Suprapubic skin (tissue), 4 donors: Measurements from ENCODE around the gene OTX1. TPM values are rescaled to one million over a fixed set of nuclear protein-coding genes. Genes with fewer than 3 reads are reported as not detected.
"Not testable (repeated sequence)": the region's sequence is repeated elsewhere in the genome, so short reads cannot be mapped to it uniquely, and the experiment has no call there.

Experiments
- DNase-seq, 2 donors: peaks; one replicate each; pipeline ENCODE4 v3.0.0-alpha.2; 2019; ENCODE audit warnings: low spot score in 2 of 2
- H3K27ac ChIP-seq: fragments of 200-600 bp; sonication (generic); one replicate; pipeline ENCODE4 v1.5.1; 2019
- H3K27me3 ChIP-seq: fragments of 200-600 bp; sonication (generic); one replicate; pipeline ENCODE4 v1.5.1; 2019
- H3K36me3 ChIP-seq: fragments of 200-600 bp; sonication (generic); one replicate; pipeline ENCODE4 v1.5.1; 2019
- H3K4me1 ChIP-seq: fragments of 200-600 bp; sonication (generic); one replicate; pipeline ENCODE4 v1.5.1; 2019
- H3K4me3 ChIP-seq: fragments of 200-600 bp; sonication (generic); one replicate; pipeline ENCODE4 v1.5.1; 2019; ENCODE audit warnings: mild to moderate bottlenecking
- H3K9me3 ChIP-seq: fragments of 200-600 bp; sonication (generic); one replicate; pipeline ENCODE4 v1.5.1; 2019
- CTCF ChIP-seq, 2 donors: fragments of 200-600 bp in 1 of 2; fragments of 450-650 bp in 1 of 2; sonication (generic) in 1 of 2; IDR thresholded peaks; one replicate each; pipeline ENCODE4 v1.5.1; 2016 to 2019; ENCODE audit warnings: antibody characterized with exemption in 2 of 2, mild to moderate bottlenecking in 1 of 2, moderate library complexity in 1 of 2
- EP300 ChIP-seq: sonication (generic); formaldehyde crosslinking; IDR thresholded peaks from one replicate; pipeline ENCODE4 v1.6.1; 2017; ENCODE audit warnings: antibody characterized with exemption
- POLR2A ChIP-seq, 2 donors: fragments of 450-650 bp; IDR thresholded peaks; one replicate each; pipeline ENCODE4 v1.6.1; 2017; ENCODE audit warnings: antibody characterized with exemption in 2 of 2, mild to moderate bottlenecking in 2 of 2, moderate library complexity in 2 of 2
- POLR2AphosphoS5 ChIP-seq, 3 donors: sonication (generic); formaldehyde crosslinking; IDR thresholded peaks; one replicate each; pipeline ENCODE4 v1.6.1; 2017; ENCODE audit warnings: antibody characterized with exemption in 3 of 3
- WGBS: methylation state at CpG from one replicate; pipeline ENCODE4 v1.1.5; 2018; 5-methylcytosine and 5-hydroxymethylcytosine counted together
- total RNA-seq, 4 donors: library from RNA; depleted of rRNA; stranded (reverse); fragments of >200 nt; gene quantifications; one replicate each; pipeline ENCODE4 v1.1.0, GENCODE V29; 2016

Gene OTX1
- total RNA-seq, 4 donors from 2014 or later = 6.6 to 19.7 (median 10.9) TPM

GRCh38 chr2:63066265-63066664, 15.6 kb downstream of the OTX1 start:
- Histone ChIP-seq H3K9me3 (no peaks in the 10 kb centered on the region), H3K27ac (no peak overlapping the region), H3K27me3 (peaks cover 58% of the 10 kb centered on the region), H3K4me3 (no peak overlapping the region), H3K4me1 (no peaks in the 10 kb centered on the region), H3K36me3 (no peaks in the 10 kb centered on the region)
- no peak for DNase-seq
- 74% methylated on average over 3 of the region's 3 CpGs for WGBS
- TF ChIP-seq POLR2AphosphoS5 (IDR thresholded peaks at IDR 0.05) (no peak), POLR2A (IDR thresholded peaks at IDR 0.05) (no peak), EP300 (no peak), CTCF (IDR thresholded peaks at IDR 0.05) (no peak)

GRCh38 chr2:63066838-63067237, 16.2 kb downstream of the OTX1 start:
- no peak overlapping the region for H3K27ac ChIP-seq
- H3K9me3 ChIP-seq = no peaks in the 10 kb centered on the region
- DNase-seq = no peak
- H3K4me3 ChIP-seq = no peak overlapping the region
- no peaks in the 10 kb centered on the region for H3K4me1 ChIP-seq
- H3K27me3 ChIP-seq = peaks cover 52% of the 10 kb centered on the region
- H3K36me3 ChIP-seq = no peaks in the 10 kb centered on the region
- WGBS = 90% methylated on average over 2 of the region's 2 CpGs
- no peak for TF ChIP-seq POLR2A (IDR thresholded peaks at IDR 0.05)
- TF ChIP-seq EP300 = no peak
- no peak for TF ChIP-seq POLR2AphosphoS5 (IDR thresholded peaks at IDR 0.05)
- no peak for TF ChIP-seq CTCF (IDR thresholded peaks at IDR 0.05)

- H3K27me3 ChIP-seq = peaks cover 18% of the 10 kb centered on the region
- no peaks in the 10 kb centered on the region for H3K4me1 ChIP-seq
- no peak overlapping the region for H3K4me3 ChIP-seq
- no peak for DNase-seq
- H3K27ac ChIP-seq = no peak overlapping the region
- 83% methylated on average over 2 of the region's 2 CpGs for WGBS
- no peaks in the 10 kb centered on the region for H3K36me3 ChIP-seq
- no peak for TF ChIP-seq CTCF (IDR thresholded peaks at IDR 0.05)
- no peak for TF ChIP-seq POLR2A (IDR thresholded peaks at IDR 0.05)
- TF ChIP-seq EP300 = no peak
- no peak for TF ChIP-seq POLR2AphosphoS5 (IDR thresholded peaks at IDR 0.05)
- H3K9me3 ChIP-seq = no peaks in the 10 kb centered on the region
Measured at GRCh38 chr2:63071664-63072063, 21.0 kb downstream of the OTX1 start.

- H3K9me3 ChIP-seq = no peaks in the 10 kb centered on the region
- no peak for DNase-seq
- H3K27ac ChIP-seq = no peak overlapping the region
- TF ChIP-seq EP300 = no peak
- TF ChIP-seq POLR2AphosphoS5 (IDR thresholded peaks at IDR 0.05) = no peak
- no peak for TF ChIP-seq CTCF (IDR thresholded peaks at IDR 0.05)
- TF ChIP-seq POLR2A (IDR thresholded peaks at IDR 0.05) = no peak
- peaks cover 3% of the 10 kb centered on the region for H3K27me3 ChIP-seq
- no peaks in the 10 kb centered on the region for H3K4me1 ChIP-seq
- H3K4me3 ChIP-seq = no peak overlapping the region
- 87% methylated on average over 3 of the region's 3 CpGs for WGBS
- H3K36me3 ChIP-seq = no peaks in the 10 kb centered on the region
Measured at GRCh38 chr2:63073994-63074393, 23.4 kb downstream of the OTX1 start.

- H3K27ac ChIP-seq, H3K36me3 ChIP-seq, H3K27me3 ChIP-seq, H3K9me3 ChIP-seq, H3K4me1 ChIP-seq, DNase-seq, H3K4me3 ChIP-seq: not testable (repeated sequence)
- WGBS = 91% methylated on average over 4 of the region's 4 CpGs
Measured at GRCh38 chr2:63074399-63074798, 23.8 kb downstream of the OTX1 start.
